ENCODE results near the gene STK17B. TPM values are rescaled to one million over a fixed set of nuclear protein-coding genes. Genes with fewer than 3 reads are reported as not detected.
"Not testable (repeated sequence)": the region's sequence is repeated elsewhere in the genome, so short reads cannot be mapped to it uniquely, and the experiment has no call there.

Gene STK17B
- total and polyA plus RNA-seq, 4 donors, result 17.1 to 30.0 (median 22.0) TPM

DNA sequence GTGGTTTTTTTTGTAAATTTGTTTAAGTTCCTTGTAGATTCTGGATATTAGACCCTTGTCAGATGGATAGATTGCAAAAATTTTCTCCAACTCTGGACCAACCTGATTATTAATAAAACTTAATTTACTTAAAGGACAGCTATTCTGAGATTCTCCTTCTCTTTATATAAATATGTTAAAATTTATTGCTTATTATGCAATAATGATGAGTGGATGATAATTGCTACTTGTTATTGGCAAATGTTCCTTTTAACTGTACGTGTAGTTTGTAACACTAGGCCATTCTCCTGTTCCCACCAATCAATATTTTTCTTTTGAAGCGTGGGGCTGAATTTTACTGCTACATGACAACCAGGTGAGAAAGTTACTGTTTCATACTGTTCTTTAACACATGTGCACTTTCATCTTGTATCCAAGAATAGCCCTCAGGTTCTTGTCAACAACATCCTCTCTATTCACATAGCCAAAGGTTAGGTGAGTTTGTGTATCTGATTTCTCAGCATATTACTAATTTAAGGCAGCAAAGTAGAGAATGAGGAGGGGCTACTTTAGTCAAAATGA is 16.6 kb upstream of the STK17B start:
- DNase-seq (no peak), ATAC-seq (ENCODE audit: low FRiP score) (no peak)
- Histone ChIP-seq H3K36me3 (ENCODE audit: control insufficient read depth in 1 of 2, insufficient read depth in 2 of 2, low read length in 1 of 2) (no peaks in the 10 kb centered on the region), H3K4me3 (ENCODE audit: low read length in 2 of 2) (no peak overlapping the region), H3K27me3 (ENCODE audit: control insufficient read depth in 1 of 2, insufficient read depth in 2 of 2, low read length in 1 of 2) (no peaks in the 10 kb centered on the region), H3K4me1 (ENCODE audit: control insufficient read depth in 1 of 2, insufficient read depth in 2 of 2, low read length in 2 of 2) (no peaks in the 10 kb centered on the region), H3K27ac (ENCODE audit: low read depth in 1 of 2, low read length in 2 of 2) (no peak overlapping the region), H3K9me3 (ENCODE audit: control insufficient read depth, low read length) (no peaks in the 10 kb centered on the region)
- 94 to 96% methylated on average over 2 of the region's 2 CpGs for WGBS, 2 donors
- intact Hi-C loops (cut with DNase I), result no loop called here

DNA sequence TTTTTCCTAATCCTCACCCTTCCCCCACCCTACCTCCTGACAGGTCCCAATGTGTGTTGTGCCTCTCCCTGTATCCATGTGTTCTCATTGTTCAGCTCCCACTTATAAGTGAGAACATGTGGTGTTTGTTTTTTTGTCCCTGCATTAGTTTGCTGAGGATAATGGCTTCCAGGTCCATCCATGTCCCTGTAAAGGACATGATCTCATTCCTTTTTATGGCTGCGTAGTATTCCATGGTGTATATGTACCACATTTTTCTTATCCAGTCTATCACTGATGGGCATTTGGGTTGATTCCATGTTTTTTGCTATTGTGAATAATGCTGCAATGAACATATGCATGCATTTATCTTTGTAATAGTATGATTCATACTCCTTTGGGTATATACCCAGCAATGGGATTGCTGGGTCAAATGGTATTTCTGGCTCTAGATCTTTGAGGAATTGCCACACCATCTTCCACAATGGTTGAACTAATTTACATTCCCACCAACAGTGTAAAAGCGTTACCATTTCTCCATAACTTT is 15.9 kb upstream of the STK17B start:
- 99 to 100% methylated on average over 2 of the region's 2 CpGs for WGBS, 2 donors
- H3K27me3 ChIP-seq (ENCODE audit: control insufficient read depth in 1 of 2, insufficient read depth in 2 of 2, low read length in 1 of 2); DNase-seq; H3K27ac ChIP-seq (ENCODE audit: low read depth in 1 of 2, low read length in 2 of 2); H3K9me3 ChIP-seq (ENCODE audit: control insufficient read depth, low read length); H3K4me1 ChIP-seq (ENCODE audit: control insufficient read depth in 1 of 2, insufficient read depth in 2 of 2, low read length in 2 of 2); H3K36me3 ChIP-seq (ENCODE audit: control insufficient read depth in 1 of 2, insufficient read depth in 2 of 2, low read length in 1 of 2); ATAC-seq (ENCODE audit: low FRiP score); H3K4me3 ChIP-seq (ENCODE audit: low read length in 2 of 2); intact Hi-C loops (cut with DNase I): not testable (repeated sequence)

DNA sequence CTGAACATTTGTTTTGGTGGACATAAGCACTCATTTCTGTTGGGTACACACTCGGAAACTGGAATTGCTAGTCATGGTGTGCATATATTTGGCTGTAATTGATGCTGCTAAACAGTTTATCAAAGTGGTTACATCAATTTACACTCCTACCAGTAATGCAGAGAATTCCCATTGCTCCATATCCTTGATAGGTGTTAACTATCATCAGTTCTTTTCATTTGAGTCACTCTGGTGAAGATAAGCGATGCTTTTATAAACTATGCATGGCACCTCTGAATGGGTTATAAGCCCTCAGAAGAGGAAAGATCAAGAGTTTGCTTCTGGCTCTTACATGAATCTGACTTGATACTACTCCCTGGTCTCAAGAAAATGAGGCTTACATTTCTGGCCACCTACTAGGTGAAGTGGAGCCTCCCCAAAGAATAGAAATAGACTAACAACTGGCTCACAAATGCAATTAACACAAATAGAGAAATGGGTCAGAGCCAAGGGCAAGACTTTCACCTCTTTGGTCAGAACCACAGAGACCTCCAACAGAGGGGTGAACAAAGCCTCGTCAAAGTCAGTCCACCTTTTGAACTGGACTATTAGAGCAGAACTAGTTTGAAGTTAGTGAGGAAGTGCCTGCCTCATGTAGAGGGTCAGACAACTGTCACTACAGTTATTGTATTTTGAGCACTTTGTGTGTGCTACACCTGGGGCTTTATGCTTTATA is 15.0 kb upstream of the STK17B start:
- Histone ChIP-seq H3K4me3 (ENCODE audit: low read length in 2 of 2) (no peak overlapping the region), H3K4me1 (ENCODE audit: control insufficient read depth in 1 of 2, insufficient read depth in 2 of 2, low read length in 2 of 2) (no peaks in the 10 kb centered on the region), H3K27ac (ENCODE audit: low read depth in 1 of 2, low read length in 2 of 2) (no peak overlapping the region), H3K36me3 (ENCODE audit: control insufficient read depth in 1 of 2, insufficient read depth in 2 of 2, low read length in 1 of 2) (no peaks in the 10 kb centered on the region), H3K27me3 (ENCODE audit: control insufficient read depth in 1 of 2, insufficient read depth in 2 of 2, low read length in 1 of 2) (no peaks in the 10 kb centered on the region), H3K9me3 (ENCODE audit: control insufficient read depth, low read length) (no peaks in the 10 kb centered on the region)
- ATAC-seq (ENCODE audit: low FRiP score), result no peak
- DNase-seq, result no peak
- WGBS, 2 donors, result 87% methylated on average over 3 of the region's 3 CpGs
- intact Hi-C loops (cut with DNase I), result no loop called here

DNA sequence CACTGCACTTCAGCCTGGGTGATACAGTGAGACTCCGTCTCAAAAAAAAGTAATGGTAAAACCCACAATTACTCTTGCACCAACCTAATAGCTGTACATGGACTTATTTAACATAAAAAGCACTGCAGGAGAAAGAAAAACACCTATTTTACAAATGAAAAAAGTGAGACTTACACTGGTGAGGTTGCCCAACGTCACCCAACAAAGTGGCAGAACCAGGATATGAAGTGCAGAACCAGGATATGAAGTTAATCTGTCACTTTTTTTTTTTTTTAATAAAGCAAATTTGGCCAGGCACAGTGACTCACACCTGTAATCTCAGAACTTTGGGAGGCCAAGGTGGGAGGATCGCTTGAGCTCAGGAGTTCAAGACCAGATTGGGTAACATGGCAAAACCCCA is 13.5 kb upstream of the STK17B start:
- Histone ChIP-seq H3K4me3 (ENCODE audit: low read length in 2 of 2) (no peak overlapping the region), H3K4me1 (ENCODE audit: control insufficient read depth in 1 of 2, insufficient read depth in 2 of 2, low read length in 2 of 2) (no peaks in the 10 kb centered on the region), H3K9me3 (ENCODE audit: control insufficient read depth, low read length) (no peaks in the 10 kb centered on the region), H3K36me3 (ENCODE audit: control insufficient read depth in 1 of 2, insufficient read depth in 2 of 2, low read length in 1 of 2) (no peaks in the 10 kb centered on the region), H3K27ac (ENCODE audit: low read depth in 1 of 2, low read length in 2 of 2) (no peak overlapping the region), H3K27me3 (ENCODE audit: control insufficient read depth in 1 of 2, insufficient read depth in 2 of 2, low read length in 1 of 2) (no peaks in the 10 kb centered on the region)
- no peak for DNase-seq
- intact Hi-C loops (cut with DNase I), result no loop called here
- no peak for ATAC-seq (ENCODE audit: low FRiP score)
- 93 to 98% methylated on average over 3 of the region's 3 CpGs for WGBS, 2 donors

DNA sequence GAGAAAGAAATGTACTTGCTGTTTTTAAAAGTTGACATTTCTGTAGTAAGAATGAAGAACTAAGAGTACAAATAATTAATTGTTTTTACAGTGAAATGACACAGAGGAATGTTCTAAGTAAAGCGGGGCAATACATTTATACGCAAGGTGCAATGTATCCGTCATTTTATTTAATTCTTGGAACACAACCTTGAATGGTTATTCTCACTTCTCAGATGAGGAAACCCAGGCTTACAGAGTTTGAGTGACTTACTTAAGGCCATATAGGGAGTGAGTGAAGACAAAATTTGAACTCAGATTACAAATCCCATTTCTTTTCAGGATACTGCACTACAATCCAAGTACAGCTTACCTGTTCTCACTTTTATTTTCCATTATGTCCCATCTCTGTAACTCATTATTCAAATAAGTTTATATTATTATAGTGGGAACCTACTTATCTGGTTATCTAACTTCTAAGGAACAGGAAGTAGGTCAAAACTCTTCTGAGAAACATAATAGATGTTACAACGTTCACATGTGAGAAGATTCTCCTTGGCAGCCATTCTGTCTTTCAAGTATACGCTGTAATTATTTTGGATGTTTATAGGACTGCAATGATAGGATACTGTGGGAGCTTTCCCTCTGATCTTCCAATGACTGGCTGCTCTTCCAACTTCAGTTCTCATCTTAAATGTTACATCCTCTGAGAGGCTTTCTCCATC is 12.3 kb upstream of the STK17B start:
- no peak overlapping the region for H3K27ac ChIP-seq (ENCODE audit: low read depth in 1 of 2, low read length in 2 of 2)
- H3K27me3 ChIP-seq (ENCODE audit: control insufficient read depth in 1 of 2, insufficient read depth in 2 of 2, low read length in 1 of 2), result no peaks in the 10 kb centered on the region
- no peak for DNase-seq
- WGBS, 2 donors, result 77 to 89% methylated on average over 5 of the region's 5 CpGs
- H3K9me3 ChIP-seq (ENCODE audit: control insufficient read depth, low read length), result no peaks in the 10 kb centered on the region
- ATAC-seq (ENCODE audit: low FRiP score), result no peak
- intact Hi-C loops (cut with DNase I), result no loop called here
- H3K36me3 ChIP-seq (ENCODE audit: control insufficient read depth in 1 of 2, insufficient read depth in 2 of 2, low read length in 1 of 2), result no peaks in the 10 kb centered on the region
- no peak overlapping the region for H3K4me3 ChIP-seq (ENCODE audit: low read length in 2 of 2)
- no peaks in the 10 kb centered on the region for H3K4me1 ChIP-seq (ENCODE audit: control insufficient read depth in 1 of 2, insufficient read depth in 2 of 2, low read length in 2 of 2)

DNA sequence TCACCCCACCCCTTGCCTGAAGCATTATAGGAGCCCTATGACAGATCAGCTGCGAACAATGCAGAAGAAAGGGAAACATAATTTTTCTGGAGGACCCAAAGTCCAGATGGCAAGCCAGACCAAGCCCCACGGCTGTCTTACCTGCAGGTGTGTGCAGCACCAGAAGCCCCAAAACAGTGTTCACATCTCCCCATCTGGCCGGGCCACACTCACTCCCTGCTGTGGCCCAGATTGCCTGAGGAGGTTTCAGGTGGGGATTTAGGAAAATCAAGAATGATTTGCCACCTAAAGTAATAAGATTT is 11.7 kb upstream of the STK17B start:
- WGBS, 2 donors, result 91% methylated on average over 3 of the region's 3 CpGs
- Histone ChIP-seq H3K9me3 (ENCODE audit: control insufficient read depth, low read length) (no peaks in the 10 kb centered on the region), H3K27ac (ENCODE audit: low read depth in 1 of 2, low read length in 2 of 2) (no peak overlapping the region), H3K36me3 (ENCODE audit: control insufficient read depth in 1 of 2, insufficient read depth in 2 of 2, low read length in 1 of 2) (no peaks in the 10 kb centered on the region), H3K27me3 (ENCODE audit: control insufficient read depth in 1 of 2, insufficient read depth in 2 of 2, low read length in 1 of 2) (no peaks in the 10 kb centered on the region), H3K4me1 (ENCODE audit: control insufficient read depth in 1 of 2, insufficient read depth in 2 of 2, low read length in 2 of 2) (no peaks in the 10 kb centered on the region), H3K4me3 (ENCODE audit: low read length in 2 of 2) (no peak overlapping the region)
- intact Hi-C loops (cut with DNase I), result no loop called here
- DNase-seq, result no peak
- ATAC-seq (ENCODE audit: low FRiP score), result no peak

DNA sequence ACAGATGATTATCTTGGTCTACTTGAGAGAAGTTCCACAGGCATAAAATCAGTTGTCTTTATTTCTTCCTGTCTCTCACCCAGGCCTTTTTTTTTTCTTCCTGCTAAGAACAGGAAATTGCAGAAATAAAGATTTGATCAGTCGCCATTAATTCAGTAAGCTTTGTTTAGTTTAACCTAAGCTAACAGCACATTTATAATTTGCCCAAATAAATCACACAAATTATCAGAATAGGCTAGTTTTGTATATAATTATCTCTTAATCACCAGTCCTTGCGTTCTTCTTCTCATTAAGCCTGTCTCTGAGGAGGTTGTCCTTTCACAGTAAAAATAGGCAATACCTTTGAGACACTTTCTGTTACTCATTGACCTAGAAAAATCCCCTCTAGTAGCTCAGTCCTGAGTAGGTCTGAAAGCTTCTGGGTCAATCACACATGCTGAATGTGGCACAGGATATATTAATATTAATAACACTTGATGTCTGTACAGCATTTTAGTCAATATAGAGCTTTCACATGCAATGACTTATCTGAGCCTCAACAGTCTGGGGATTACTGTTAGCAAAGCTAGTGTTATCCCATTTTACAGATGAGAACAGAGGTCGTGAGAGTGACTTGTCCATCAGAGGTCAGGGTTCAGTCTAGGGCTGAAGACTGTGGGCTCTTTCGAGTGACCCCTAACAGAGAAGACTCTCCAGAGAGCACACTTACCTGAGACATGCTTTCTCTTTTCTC is 11.2 kb upstream of the STK17B start:
- ATAC-seq (ENCODE audit: low FRiP score), result peak; percentile 29
- 85 to 92% methylated on average over 4 of the region's 4 CpGs for WGBS, 2 donors
- H3K27me3 ChIP-seq (ENCODE audit: control insufficient read depth in 1 of 2, insufficient read depth in 2 of 2, low read length in 1 of 2), result no peaks in the 10 kb centered on the region
- H3K4me3 ChIP-seq (ENCODE audit: low read length in 2 of 2), result no peak overlapping the region
- H3K9me3 ChIP-seq (ENCODE audit: control insufficient read depth, low read length), result no peaks in the 10 kb centered on the region
- H3K4me1 ChIP-seq (ENCODE audit: control insufficient read depth in 1 of 2, insufficient read depth in 2 of 2, low read length in 2 of 2), result no peaks in the 10 kb centered on the region
- DNase-seq, result no peak
- intact Hi-C loops (cut with DNase I), result no loop called here
- no peaks in the 10 kb centered on the region for H3K36me3 ChIP-seq (ENCODE audit: control insufficient read depth in 1 of 2, insufficient read depth in 2 of 2, low read length in 1 of 2)
- no peak overlapping the region for H3K27ac ChIP-seq (ENCODE audit: low read depth in 1 of 2, low read length in 2 of 2)

DNA sequence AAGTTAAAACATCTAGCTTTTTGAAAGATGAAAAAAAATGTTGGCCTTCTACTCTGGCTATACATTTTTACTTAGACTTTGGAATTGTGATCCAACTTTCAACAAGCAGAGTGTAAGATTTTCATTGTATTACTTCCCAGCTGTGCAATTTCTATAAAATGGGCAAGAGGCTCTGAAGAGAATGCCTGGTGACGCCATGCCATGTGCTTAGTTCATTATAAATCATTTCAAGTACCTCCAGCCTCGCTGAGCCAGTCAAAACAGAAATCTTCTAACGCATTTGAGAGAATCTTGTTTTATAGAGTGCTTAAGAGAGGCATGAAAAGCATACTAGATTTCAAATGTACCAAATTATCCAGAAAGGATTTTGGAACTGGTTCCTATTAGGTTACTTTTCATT is 10.1 kb upstream of the STK17B start:
- DNase-seq (no peak), ATAC-seq (ENCODE audit: low FRiP score) (no peak)
- Histone ChIP-seq H3K27ac (ENCODE audit: low read depth in 1 of 2, low read length in 2 of 2) (no peak overlapping the region), H3K36me3 (ENCODE audit: control insufficient read depth in 1 of 2, insufficient read depth in 2 of 2, low read length in 1 of 2) (no peaks in the 10 kb centered on the region), H3K27me3 (ENCODE audit: control insufficient read depth in 1 of 2, insufficient read depth in 2 of 2, low read length in 1 of 2) (no peaks in the 10 kb centered on the region), H3K9me3 (ENCODE audit: control insufficient read depth, low read length) (no peaks in the 10 kb centered on the region), H3K4me1 (ENCODE audit: control insufficient read depth in 1 of 2, insufficient read depth in 2 of 2, low read length in 2 of 2) (no peaks in the 10 kb centered on the region), H3K4me3 (ENCODE audit: low read length in 2 of 2) (no peak overlapping the region)
- WGBS, 2 donors, result 70 to 72% methylated on average over 3 of the region's 3 CpGs
- intact Hi-C loops (cut with DNase I), result no loop called here

All from aorta (tissue), 5 donors.